CD14-positive monocyte (primary cell): ENCODE measurements around the gene EGLN2. TPM values are rescaled to one million over a fixed set of nuclear protein-coding genes. Genes with fewer than 3 reads are reported as not detected.
"Not testable (repeated sequence)": the region's sequence is repeated elsewhere in the genome, so short reads cannot be mapped to it uniquely, and the experiment has no call there.

Source experiments
- DNase-seq, 3 donors: peaks; one replicate each; pipeline ENCODE4 v3.0.0-alpha.2; 2011 to 2022
- H2AFZ ChIP-seq: 2 replicates; pipeline ENCODE4 v1.6.0; 2012; ENCODE audit warnings: mild to moderate bottlenecking, low read depth, low read length, inconsistent platforms; ENCODE audit not compliant: insufficient read depth, poor library complexity, severe bottlenecking
- H3K27ac ChIP-seq, 2 donors: 1 replicate in 1 of 2; 2 replicates in 1 of 2; pipeline ENCODE4 v1.5.1; 2012 to 2013; ENCODE audit warnings: low read length in 2 of 2, control low read depth in 1 of 2, inconsistent platforms in 1 of 2, low read depth in 1 of 2, mild to moderate bottlenecking in 1 of 2
- H3K27me3 ChIP-seq, 2 donors: one replicate each; pipeline versions ENCODE4 v1.6.0 to v1.6.1; 2011 to 2013; ENCODE audit warnings: low read length in 2 of 2; ENCODE audit not compliant: control insufficient read depth in 2 of 2, insufficient read depth in 2 of 2
- H3K36me3 ChIP-seq, 2 donors: replicated peaks in 1 of 2; 1 replicate in 1 of 2; 2 replicates in 1 of 2; pipeline versions ENCODE4 v1.5.1 to v1.6.1; 2012 to 2013; ENCODE audit warnings: low read length in 2 of 2, control low read depth in 1 of 2, inconsistent platforms in 1 of 2, mild to moderate bottlenecking in 1 of 2; ENCODE audit not compliant: insufficient read depth in 2 of 2, control insufficient read depth in 1 of 2
- H3K4me1 ChIP-seq, 2 donors: 1 replicate in 1 of 2; 2 replicates in 1 of 2; pipeline versions ENCODE4 v1.5.1 to v1.6.1; 2012 to 2013; ENCODE audit warnings: low read length in 2 of 2, control low read depth in 1 of 2, inconsistent platforms in 1 of 2, mild to moderate bottlenecking in 1 of 2, moderate library complexity in 1 of 2; ENCODE audit not compliant: insufficient read depth in 2 of 2, control insufficient read depth in 1 of 2
- H3K4me2 ChIP-seq: replicated peaks from 2 replicates; pipeline ENCODE3; 2012; ENCODE audit warnings: low read length, moderate library complexity, mild to moderate bottlenecking; ENCODE audit not compliant: poor library complexity, severe bottlenecking; ENCODE audit errors: extremely low read depth
- H3K4me3 ChIP-seq, 3 experiments: fragments of 200-600 bp in 1 of 3; sonication (generic) in 1 of 3; replicated peaks in 1 of 3; 1 replicate in 2 of 3; 2 replicates in 1 of 3; pipeline ENCODE4 v1.5.1; 2011 to 2013; ENCODE audit warnings: low read length in 3 of 3, mild to moderate bottlenecking in 3 of 3, control low read depth in 2 of 3, low read depth in 2 of 3, inconsistent platforms in 1 of 3, moderate library complexity in 1 of 3
- H3K79me2 ChIP-seq: 2 replicates; pipeline ENCODE4 v1.6.0; 2012; ENCODE audit warnings: mild to moderate bottlenecking, control low read depth, inconsistent platforms, low read length, moderate library complexity; ENCODE audit not compliant: insufficient read depth
- H3K9ac ChIP-seq: 2 replicates; pipeline ENCODE4 v1.6.0; 2017; ENCODE audit warnings: low read length, mild to moderate bottlenecking; ENCODE audit not compliant: insufficient read depth, poor library complexity, severe bottlenecking
- H3K9me3 ChIP-seq, 2 donors: replicated peaks in 1 of 2; 1 replicate in 1 of 2; 2 replicates in 1 of 2; pipeline versions ENCODE4 v1.5.1 to v1.6.1; 2012 to 2013; ENCODE audit warnings: low read length in 2 of 2, control low read depth in 1 of 2; ENCODE audit not compliant: control insufficient read depth in 1 of 2, insufficient read depth in 1 of 2
- H4K20me1 ChIP-seq: 2 replicates; pipeline ENCODE4 v1.6.0; 2012; ENCODE audit warnings: mild to moderate bottlenecking, low read length, control low read depth, moderate library complexity; ENCODE audit not compliant: insufficient read depth
- H3K27ac Mint-ChIP-seq, 7 donors: one replicate each; pipeline ENCODE4 v1.8.0; 2020; ENCODE audit warnings: mild to moderate bottlenecking in 7 of 7, mixed read lengths in 7 of 7, moderate library complexity in 6 of 7, inconsistent platforms in 2 of 7
- H3K27me3 Mint-ChIP-seq, 3 donors: one replicate each; pipeline ENCODE4 v1.8.0; 2021 to 2022; ENCODE audit warnings: low read depth in 3 of 3, mild to moderate bottlenecking in 3 of 3, mixed read lengths in 3 of 3, moderate library complexity in 3 of 3, inconsistent platforms in 1 of 3
- H3K36me3 Mint-ChIP-seq, 2 donors: one replicate each; pipeline ENCODE4 v1.8.0; 2020; ENCODE audit warnings: mixed read lengths in 2 of 2, inconsistent platforms in 1 of 2, mild to moderate bottlenecking in 1 of 2
- H3K4me1 Mint-ChIP-seq: one replicate; pipeline ENCODE4 v1.8.0; 2020; ENCODE audit warnings: mild to moderate bottlenecking, mixed read lengths
- H3K4me3 Mint-ChIP-seq, 2 donors: one replicate each; pipeline ENCODE4 v1.8.0; 2020; ENCODE audit warnings: mild to moderate bottlenecking in 2 of 2, mixed read lengths in 2 of 2, moderate library complexity in 1 of 2
- H3K9me3 Mint-ChIP-seq, 7 donors: one replicate each; pipeline ENCODE4 v1.8.0; 2020 to 2022; ENCODE audit warnings: mixed read lengths in 7 of 7, mild to moderate bottlenecking in 6 of 7, moderate library complexity in 6 of 7, inconsistent platforms in 2 of 7
- CTCF ChIP-seq: fragments of 200-600 bp; IDR thresholded peaks from one replicate; pipeline ENCODE4 v1.8.0; 2022; ENCODE audit warnings: antibody characterized with exemption, mild to moderate bottlenecking
- WGBS: methylation state at CpG from one replicate; pipeline ENCODE4 v1.1.5; 2013; ENCODE audit warnings: missing lambda C conversion rate; ENCODE audit not compliant: insufficient coverage; 5-methylcytosine and 5-hydroxymethylcytosine counted together
- intact Hi-C, 2 donors: fragments of 100-400 bp; cut with micrococcal nuclease; formaldehyde crosslinking; loops; one replicate each; pipeline versions ENCODE4 v1.15.0 to v1.15.1; 2023
- polyA plus RNA-seq, 3 donors: library from polyadenylated mRNA; depleted of rRNA in 1 of 3; unstranded in 2 of 3; stranded (reverse) in 1 of 3; fragments of 300-500 nt in 2 of 3; fragments of >200 nt in 1 of 3; fragmentation: Illumina TruSeq in 2 of 3; gene quantifications; 1 replicate in 2 of 3; 2 replicates in 1 of 3; pipeline ENCODE4 v1.2.3, GENCODE V29; 2012 to 2021

The EGLN2 gene
- polyA plus RNA-seq, 3 donors: 60.6 to 76.8 (median 64.5) TPM

DNA sequence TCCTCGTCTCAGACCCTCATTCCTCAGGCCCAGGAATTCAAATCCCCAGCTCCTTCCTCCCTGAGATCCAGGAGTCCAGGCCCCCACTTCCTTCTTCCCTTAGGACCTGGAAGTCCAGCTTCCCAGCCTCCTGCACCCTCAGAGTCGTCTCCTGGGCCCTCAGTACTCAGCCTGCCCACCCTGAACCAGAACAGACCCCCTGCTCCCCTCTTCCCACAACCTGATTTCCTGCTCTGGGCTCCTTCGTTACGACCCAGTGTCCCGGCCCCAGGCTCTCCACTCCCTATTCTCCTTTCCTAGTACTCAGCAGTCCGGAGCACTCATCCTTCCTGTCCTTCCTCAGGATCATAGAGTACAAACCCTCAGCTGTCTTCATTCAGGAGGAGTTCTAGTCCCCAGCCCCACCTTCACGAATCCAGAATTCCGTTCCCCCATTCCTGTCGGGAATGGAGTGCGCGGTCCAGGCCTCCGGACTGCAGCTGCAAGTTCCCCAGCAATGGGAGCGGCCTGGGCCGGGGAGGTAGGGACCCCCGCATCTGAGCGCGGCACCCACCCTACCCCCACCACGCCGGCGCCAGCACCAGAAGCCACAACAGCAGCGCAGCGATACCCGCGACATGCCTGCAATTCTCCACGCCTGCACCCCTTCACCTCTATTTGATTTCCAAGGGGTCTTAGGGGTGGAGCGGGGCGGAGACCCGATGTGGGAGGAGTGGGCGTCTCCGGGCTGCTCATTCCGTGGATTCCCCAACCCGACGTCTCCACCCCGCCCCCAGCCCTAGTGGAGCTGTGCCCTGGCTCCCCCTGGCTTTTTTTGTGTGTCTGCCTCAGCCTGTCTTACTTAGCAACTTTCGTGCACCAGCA lies 12.7 kb downstream of the EGLN2 start:
- no peak for TF ChIP-seq CTCF
- H3K36me3 ChIP-seq: peaks cover 23 to 28% of the 10 kb centered on the region in 2 donors
- DNase-seq: no peak
- no peaks in the 10 kb centered on the region for H3K9me3 ChIP-seq
- H3K27ac Mint-ChIP-seq: peak overlapping the region in 6 of 7 donors; percentile 12 to 97 (median 72)
- peak overlapping the region; percentile 54 to 78 (median 59) for H3K4me3 ChIP-seq
- no peak overlapping the region for H3K9ac ChIP-seq
- WGBS: 0% methylated on average over 12 of the region's 35 CpGs
- peaks cover 0 to 5% of the 10 kb centered on the region in 2 donors for H3K27me3 ChIP-seq
- H3K4me1 ChIP-seq: peaks cover 25 to 36% of the 10 kb centered on the region in 2 donors
- intact Hi-C loops: loop anchor here (5.0 kb wide), 2 partner anchors 34 to 321 kb away; partner anchors contain the start of genes MIA (in 1 of the 2) and RAB4B (in 1 of the 2)
- peaks cover 46% of the 10 kb centered on the region for H3K4me1 Mint-ChIP-seq
- H3K27ac ChIP-seq: peak overlapping the region in 1 of 2 donors; percentile 31
- peak overlapping the region; percentile 69 for H3K4me2 ChIP-seq
- H4K20me1 ChIP-seq: peaks cover 34% of the 10 kb centered on the region
- peaks cover 0 to 1% (median 0%) of the 10 kb centered on the region in 7 donors for H3K9me3 Mint-ChIP-seq
- H3K36me3 Mint-ChIP-seq: peaks cover 25 to 31% of the 10 kb centered on the region in 2 donors
- peaks cover 11 to 30% (median 22%) of the 10 kb centered on the region in 3 donors for H3K27me3 Mint-ChIP-seq
- H2AFZ ChIP-seq: peak overlapping the region; percentile 63
- H3K79me2 ChIP-seq: peaks cover 18% of the 10 kb centered on the region
- H3K4me3 Mint-ChIP-seq: peak overlapping the region; percentile 89 to 95

GRCh38 chr19:40812571-40812970 lies 13.6 kb downstream of the EGLN2 start:
- H2AFZ ChIP-seq, H3K79me2 ChIP-seq, H3K9me3 Mint-ChIP-seq, H3K27ac ChIP-seq, H3K4me3 ChIP-seq, H3K27ac Mint-ChIP-seq, DNase-seq, H3K4me2 ChIP-seq, H3K9me3 ChIP-seq, H3K9ac ChIP-seq, H3K27me3 ChIP-seq: not testable (repeated sequence)
- H3K4me1 ChIP-seq: peaks cover 24 to 31% of the 10 kb centered on the region in 2 donors
- peaks cover 25% of the 10 kb centered on the region for H4K20me1 ChIP-seq
- intact Hi-C loops: loop anchor here (5.0 kb wide), 2 partner anchors 35 to 320 kb away; partner anchors contain the start of genes MIA (in 1 of the 2) and RAB4B (in 1 of the 2)
- H3K4me3 Mint-ChIP-seq: peak overlapping the region; percentile 89 to 95
- peaks cover 19 to 25% of the 10 kb centered on the region in 2 donors for H3K36me3 Mint-ChIP-seq
- WGBS: 96% methylated on average over 6 of the region's 7 CpGs
- peaks cover 17 to 21% of the 10 kb centered on the region in 2 donors for H3K36me3 ChIP-seq
- peaks cover 10 to 30% (median 22%) of the 10 kb centered on the region in 3 donors for H3K27me3 Mint-ChIP-seq
- H3K4me1 Mint-ChIP-seq: peaks cover 45% of the 10 kb centered on the region
